Measurements from ENCODE around the gene CAPZA1.

DNA sequence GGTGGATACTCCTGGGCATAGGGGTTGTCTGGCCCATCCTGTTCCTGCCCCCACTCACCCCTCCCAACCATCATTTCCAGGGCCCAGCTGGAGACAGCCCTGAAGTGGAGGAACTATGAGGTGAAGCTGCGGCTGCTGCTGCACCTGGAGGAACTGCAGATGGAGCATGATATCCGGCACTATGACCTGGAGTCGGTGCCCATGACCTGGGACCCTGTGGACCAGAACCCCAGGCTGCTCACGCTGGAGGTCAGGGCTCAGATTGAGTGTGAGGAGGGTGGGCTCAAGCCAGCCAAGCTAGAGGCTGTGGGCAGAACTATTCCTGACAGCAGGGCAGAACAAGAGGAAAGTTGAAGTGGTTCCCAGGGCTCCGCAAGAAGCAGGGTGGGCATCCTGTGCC, 73.0 kb downstream of the CAPZA1 start:
- TF ChIP-seq, protein P1, sequence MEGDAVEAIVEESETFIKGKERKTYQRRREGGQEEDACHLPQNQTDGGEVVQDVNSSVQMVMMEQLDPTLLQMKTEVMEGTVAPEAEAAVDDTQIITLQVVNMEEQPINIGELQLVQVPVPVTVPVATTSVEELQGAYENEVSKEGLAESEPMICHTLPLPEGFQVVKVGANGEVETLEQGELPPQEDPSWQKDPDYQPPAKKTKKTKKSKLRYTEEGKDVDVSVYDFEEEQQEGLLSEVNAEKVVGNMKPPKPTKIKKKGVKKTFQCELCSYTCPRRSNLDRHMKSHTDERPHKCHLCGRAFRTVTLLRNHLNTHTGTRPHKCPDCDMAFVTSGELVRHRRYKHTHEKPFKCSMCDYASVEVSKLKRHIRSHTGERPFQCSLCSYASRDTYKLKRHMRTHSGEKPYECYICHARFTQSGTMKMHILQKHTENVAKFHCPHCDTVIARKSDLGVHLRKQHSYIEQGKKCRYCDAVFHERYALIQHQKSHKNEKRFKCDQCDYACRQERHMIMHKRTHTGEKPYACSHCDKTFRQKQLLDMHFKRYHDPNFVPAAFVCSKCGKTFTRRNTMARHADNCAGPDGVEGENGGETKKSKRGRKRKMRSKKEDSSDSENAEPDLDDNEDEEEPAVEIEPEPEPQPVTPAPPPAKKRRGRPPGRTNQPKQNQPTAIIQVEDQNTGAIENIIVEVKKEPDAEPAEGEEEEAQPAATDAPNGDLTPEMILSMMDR (IDR thresholded peaks at IDR 0.05) = no peak
- TF ChIP-seq POLR2A (IDR thresholded peaks at IDR 0.05) (no peak), EP300 (IDR thresholded peaks at IDR 0.05) (no peak)
